Parathyroid adenoma (tissue), 2 donors: ENCODE measurements around the gene SGIP1.

Experiments used
- H2AFZ ChIP-seq: fragments of 300-600 bp; sonication (generic); one replicate; pipeline ENCODE4 v1.7.0; 2017; ENCODE audit warnings: antibody characterized with exemption, mild to moderate bottlenecking
- H3K27ac ChIP-seq: fragments of 300-600 bp; sonication (generic); one replicate; pipeline ENCODE4 v1.7.0; 2017
- H3K27me3 ChIP-seq: fragments of 300-600 bp; sonication (generic); one replicate; pipeline ENCODE4 v1.7.0; 2017; ENCODE audit warnings: low read length; ENCODE audit not compliant: control insufficient read depth, insufficient read depth
- H3K36me3 ChIP-seq: fragments of 300-600 bp; sonication (generic); one replicate; pipeline ENCODE4 v1.7.0; 2017; ENCODE audit warnings: low read length; ENCODE audit not compliant: control insufficient read depth, insufficient read depth
- H3K4me1 ChIP-seq: fragments of 300-600 bp; sonication (generic); one replicate; pipeline ENCODE4 v1.7.0; 2017; ENCODE audit warnings: control low read depth
- H3K4me2 ChIP-seq: fragments of 300-600 bp; sonication (generic); one replicate; pipeline ENCODE4 v1.7.0; 2017; ENCODE audit warnings: low read length
- H3K4me3 ChIP-seq: fragments of 300-600 bp; sonication (generic); one replicate; pipeline ENCODE4 v1.7.0; 2017; ENCODE audit warnings: low read depth, low read length
- H3K79me2 ChIP-seq: fragments of 300-600 bp; sonication (generic); one replicate; pipeline ENCODE4 v1.7.0; 2017; ENCODE audit warnings: control low read depth
- H3K9ac ChIP-seq: fragments of 300-600 bp; sonication (generic); one replicate; pipeline ENCODE4 v1.7.0; 2017; ENCODE audit warnings: mild to moderate bottlenecking
- H3K9me3 ChIP-seq: fragments of 300-600 bp; sonication (generic); one replicate; pipeline ENCODE4 v1.7.0; 2017; ENCODE audit warnings: low read length; ENCODE audit not compliant: control insufficient read depth
- CTCF ChIP-seq: fragments of 300-600 bp; sonication (generic); IDR thresholded peaks from one replicate; pipeline ENCODE4 v1.7.0; 2017; ENCODE audit warnings: antibody characterized with exemption, mild to moderate bottlenecking
- donor health status: primary hyperparathyroidism.

Gene SGIP1

GRCh38 chr1:66539491-66539890 is 5.5 kb downstream of the SGIP1 start:
- no peak overlapping the region for H3K4me2 ChIP-seq
- no peak overlapping the region for H2AFZ ChIP-seq
- no peaks in the 10 kb centered on the region for H3K36me3 ChIP-seq
- no peak overlapping the region for H3K9ac ChIP-seq
- no peaks in the 10 kb centered on the region for H3K27me3 ChIP-seq
- no peaks in the 10 kb centered on the region for H3K79me2 ChIP-seq
- H3K4me3 ChIP-seq, result no peak overlapping the region
- no peak for TF ChIP-seq CTCF
- no peak overlapping the region for H3K27ac ChIP-seq
- no peaks in the 10 kb centered on the region for H3K4me1 ChIP-seq
- no peaks in the 10 kb centered on the region for H3K9me3 ChIP-seq

GRCh38 chr1:66540434-66541032 is 6.6 kb downstream of the SGIP1 start:
- no peaks in the 10 kb centered on the region for H3K36me3 ChIP-seq
- no peaks in the 10 kb centered on the region for H3K9me3 ChIP-seq
- no peaks in the 10 kb centered on the region for H3K4me1 ChIP-seq
- no peak overlapping the region for H3K27ac ChIP-seq
- H3K79me2 ChIP-seq, result no peaks in the 10 kb centered on the region
- H3K4me3 ChIP-seq, result no peak overlapping the region
- no peak for TF ChIP-seq CTCF
- H2AFZ ChIP-seq, result no peak overlapping the region
- H3K27me3 ChIP-seq, result no peaks in the 10 kb centered on the region
- no peak overlapping the region for H3K9ac ChIP-seq
- H3K4me2 ChIP-seq, result no peak overlapping the region

GRCh38 chr1:66542314-66542713 is 8.4 kb downstream of the SGIP1 start:
- H3K36me3 ChIP-seq, result no peaks in the 10 kb centered on the region
- H3K27ac ChIP-seq, result no peak overlapping the region
- no peaks in the 10 kb centered on the region for H3K79me2 ChIP-seq
- no peak for TF ChIP-seq CTCF
- no peaks in the 10 kb centered on the region for H3K27me3 ChIP-seq
- no peak overlapping the region for H3K4me2 ChIP-seq
- H3K4me3 ChIP-seq, result no peak overlapping the region
- H3K9me3 ChIP-seq, result no peaks in the 10 kb centered on the region
- no peak overlapping the region for H3K9ac ChIP-seq
- H3K4me1 ChIP-seq, result no peaks in the 10 kb centered on the region
- H2AFZ ChIP-seq, result no peak overlapping the region

- no peak overlapping the region for H2AFZ ChIP-seq
- TF ChIP-seq CTCF, result no peak
- no peak overlapping the region for H3K27ac ChIP-seq
- no peaks in the 10 kb centered on the region for H3K27me3 ChIP-seq
- no peaks in the 10 kb centered on the region for H3K4me1 ChIP-seq
- H3K9ac ChIP-seq, result no peak overlapping the region
- no peak overlapping the region for H3K4me3 ChIP-seq
- H3K4me2 ChIP-seq, result no peak overlapping the region
- H3K79me2 ChIP-seq, result no peaks in the 10 kb centered on the region
- H3K36me3 ChIP-seq, result no peaks in the 10 kb centered on the region
- no peaks in the 10 kb centered on the region for H3K9me3 ChIP-seq
These were observed 9.1 kb downstream of the SGIP1 start for GRCh38 chr1:66542811-66543767.
